NCI-H2029 treated with DMSO at 0.1 percent for 48 hours (cell line): ENCODE data around the gene VPS39.
"Not testable (repeated sequence)": the region's sequence is repeated elsewhere in the genome, so short reads cannot be mapped to it uniquely, and the experiment has no call there.

Experiments
- DNase-seq: peaks from one replicate; lab custom pipeline; 2025; lab: John Stamatoyannopoulos, UW

The VPS39 gene

DNA sequence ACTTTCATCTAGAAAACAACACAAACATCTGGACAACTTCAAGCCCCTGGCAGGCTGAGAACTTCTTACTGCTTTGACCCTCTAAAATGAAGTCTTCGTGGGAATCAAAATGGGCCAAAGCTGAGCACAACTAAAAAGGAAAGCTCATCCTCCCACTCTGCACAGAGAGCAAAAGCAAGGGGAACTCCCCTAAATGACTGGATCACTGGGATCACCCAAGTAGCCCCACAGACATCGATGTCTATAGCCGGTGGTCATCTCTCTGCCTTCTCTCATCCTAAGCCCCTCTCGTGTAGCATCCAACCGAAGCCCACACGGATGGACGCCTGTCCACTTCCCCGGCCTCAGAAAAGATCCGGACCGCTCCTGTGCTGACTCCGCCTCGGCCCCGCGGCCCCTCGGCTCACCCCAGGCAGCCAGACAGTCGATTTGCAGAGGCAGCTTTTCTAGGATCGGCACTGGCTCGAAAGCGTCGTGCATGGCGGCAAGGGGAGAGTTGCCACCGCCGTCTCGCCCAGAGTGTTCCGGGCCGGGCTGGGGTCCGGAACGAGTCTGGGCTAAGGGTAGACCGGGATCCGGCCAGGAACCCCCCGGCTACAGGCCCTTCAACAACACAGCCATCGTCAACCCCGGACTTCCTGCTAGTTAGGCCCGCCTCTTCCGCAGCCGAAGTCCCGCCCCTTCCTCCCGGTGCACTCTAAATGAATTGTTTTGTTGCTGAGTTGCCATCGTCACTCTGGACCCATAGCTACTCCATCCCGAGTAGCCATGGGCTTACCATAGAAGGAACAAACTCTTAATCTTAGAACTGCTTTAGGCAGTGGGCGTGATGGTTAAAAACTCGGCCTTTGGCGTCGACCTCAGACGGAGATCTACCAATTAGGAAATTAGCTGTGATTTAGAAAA lies at the start of gene VPS39:
VPS39 (minus strand) TSS at position 631 of the 906 bp plus-strand sequence; CDS start at position 480, 151 bp downstream.
- DNase-seq: peak; percentile 44

- DNase-seq: no peak
Observed at GRCh38 chr15:42253300-42253699, 45.2 kb upstream of the VPS39 start.

DNA sequence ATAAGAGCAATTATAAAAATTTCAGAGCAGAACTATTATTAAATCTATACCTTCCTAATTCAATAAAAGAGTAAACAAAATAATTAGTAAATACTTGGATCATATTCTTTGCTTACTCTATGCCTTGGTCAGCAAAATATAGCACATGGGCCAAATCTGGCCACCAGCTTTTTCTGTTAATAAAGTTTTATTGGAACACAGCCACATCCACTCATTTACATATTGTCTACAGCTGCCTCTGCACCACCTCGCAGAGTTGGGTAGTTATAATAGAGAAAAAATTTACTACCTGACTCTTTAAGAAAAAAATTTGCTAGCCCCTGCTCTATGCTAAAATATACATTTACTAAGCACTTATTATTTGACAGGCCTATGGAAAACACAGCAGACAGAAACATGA lies 32.7 kb upstream of the VPS39 start:
- no peak for DNase-seq

DNA sequence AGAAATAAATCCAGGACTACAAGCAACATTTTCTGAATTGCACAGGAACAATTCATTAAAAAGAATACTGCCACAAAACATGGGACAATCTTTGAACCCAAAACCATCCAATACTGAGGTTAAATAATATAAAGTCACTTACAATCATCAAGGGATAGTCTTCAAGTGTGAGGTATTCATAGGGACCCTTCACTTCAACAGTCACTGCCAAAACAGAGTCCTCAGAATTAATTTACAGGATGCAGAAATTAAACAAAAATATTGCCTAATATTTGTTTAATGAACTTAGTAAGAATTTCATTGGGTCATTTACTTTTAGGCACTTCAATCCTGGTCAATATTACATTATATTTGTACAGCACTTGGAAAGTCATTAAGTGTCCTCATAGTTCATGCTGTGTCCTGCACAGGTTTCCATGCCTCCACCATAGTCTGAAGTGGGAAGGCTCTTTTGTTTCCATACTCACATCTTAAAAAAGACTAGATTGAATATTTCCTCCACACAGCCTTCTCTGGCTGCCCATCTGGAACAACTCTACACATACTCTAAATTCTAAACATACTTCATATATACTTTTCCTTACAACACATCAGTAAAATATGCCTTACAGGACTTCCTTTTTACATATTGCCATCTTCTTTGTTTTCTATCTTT lies 31.6 kb upstream of the VPS39 start:
- DNase-seq: no peak

GRCh38 chr15:42233107-42233506 lies 25.0 kb upstream of the VPS39 start:
- no peak for DNase-seq

GRCh38 chr15:42232606-42233005 lies 24.5 kb upstream of the VPS39 start:
- no peak for DNase-seq

DNA sequence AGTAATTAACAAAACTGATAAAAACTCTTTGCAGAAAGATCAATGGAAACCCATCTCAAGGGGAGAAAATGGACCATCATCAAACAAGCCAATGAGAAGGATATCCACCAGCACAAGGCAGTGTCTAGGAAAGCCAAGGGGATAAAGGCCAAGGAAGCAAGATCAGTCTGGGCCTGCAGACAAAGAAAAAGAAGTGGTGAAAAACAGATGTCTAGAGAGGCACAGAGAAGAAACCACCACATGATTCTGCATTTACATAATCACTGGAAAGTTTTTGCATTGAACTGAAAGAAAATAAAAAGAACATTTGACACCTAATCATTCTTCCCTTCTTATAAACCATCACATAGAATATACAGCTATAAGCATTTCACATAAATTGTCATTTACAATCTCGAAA lies 23.0 kb upstream of the VPS39 start:
- no peak for DNase-seq

- DNase-seq: not testable (repeated sequence)
Observed at GRCh38 chr15:42228981-42229380, 20.9 kb upstream of the VPS39 start.

GRCh38 chr15:42228036-42228435 lies 19.9 kb upstream of the VPS39 start:
- DNase-seq: no peak

- no peak for DNase-seq
Observed at GRCh38 chr15:42226648-42227047, 18.5 kb upstream of the VPS39 start.

- DNase-seq: no peak
Observed at GRCh38 chr15:42220216-42220615, 12.1 kb upstream of the VPS39 start.

DNA sequence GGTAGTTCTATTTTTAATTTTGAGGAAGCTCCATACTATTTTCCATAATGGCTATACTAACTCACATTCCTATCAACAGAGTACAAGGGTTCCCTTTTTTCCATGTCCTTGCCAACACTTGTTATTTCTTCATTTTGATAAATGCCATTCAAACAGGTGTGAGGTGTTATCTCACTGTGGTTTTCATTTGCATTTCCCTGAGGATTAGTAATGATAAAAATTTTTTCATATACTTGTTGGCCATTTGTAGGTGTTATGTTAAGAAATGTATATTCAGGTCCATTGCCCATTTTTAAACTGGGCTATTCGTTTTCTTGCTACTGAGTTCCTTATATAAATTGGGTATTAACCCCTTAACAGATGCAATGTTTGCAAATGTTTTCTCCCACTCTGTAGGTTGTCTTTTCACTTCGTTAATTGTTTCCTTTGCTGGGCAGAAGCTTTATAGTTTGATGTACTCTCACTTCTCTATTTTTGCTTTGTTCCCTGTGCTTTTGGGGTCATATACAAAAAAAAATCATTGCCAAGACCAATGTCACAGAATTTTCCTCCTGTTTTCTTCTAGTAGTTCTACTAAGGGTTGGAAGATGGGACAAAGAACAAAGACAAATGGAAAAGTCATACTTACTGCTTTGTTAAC lies 11.0 kb upstream of the VPS39 start:
- DNase-seq: no peak

- no peak for DNase-seq
Observed at GRCh38 chr15:42217568-42217967, 9.5 kb upstream of the VPS39 start.

DNA sequence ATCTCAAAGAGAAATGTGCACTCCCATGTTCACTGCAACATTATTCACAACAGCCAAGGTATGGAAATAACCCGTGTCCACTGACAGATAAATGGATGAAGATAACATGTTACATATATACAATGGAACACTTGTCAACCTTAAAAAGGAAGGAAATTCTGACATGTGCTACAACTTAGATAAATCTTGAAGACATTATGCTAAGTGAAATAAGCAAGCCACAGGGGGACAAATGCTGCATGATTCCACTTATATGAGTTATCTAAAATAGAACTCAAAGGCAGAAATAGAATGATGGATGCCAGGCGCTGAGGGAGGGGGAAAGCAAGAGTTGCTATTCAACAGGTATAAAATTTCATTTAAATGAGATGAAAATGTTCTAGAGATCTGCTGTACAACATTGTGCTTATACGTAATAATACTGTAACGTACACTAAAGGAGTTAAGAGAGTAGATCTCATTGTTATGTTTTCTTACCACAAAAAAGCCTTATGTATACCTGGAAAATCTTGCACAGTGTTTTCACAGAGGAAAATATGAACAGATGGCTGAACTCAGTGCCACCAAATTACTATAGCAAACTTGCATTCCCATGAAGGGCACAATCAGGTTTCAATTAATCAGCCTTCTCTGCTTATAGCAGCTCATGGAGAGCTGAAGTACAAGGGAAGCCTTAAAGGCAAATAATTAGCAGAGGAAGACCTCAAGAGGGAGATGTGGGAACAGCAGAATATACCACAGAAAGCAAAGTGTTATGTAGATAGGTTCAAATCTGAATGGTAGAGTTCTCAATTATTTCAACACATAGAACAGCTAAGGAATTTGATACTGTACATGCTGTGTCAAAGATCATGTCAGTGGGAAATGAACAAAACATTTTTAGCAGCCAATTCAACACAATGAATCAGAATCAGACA lies 8.1 kb upstream of the VPS39 start:
- DNase-seq: no peak

- no peak for DNase-seq
Observed at GRCh38 chr15:42214600-42214999, 6.5 kb upstream of the VPS39 start.

DNA sequence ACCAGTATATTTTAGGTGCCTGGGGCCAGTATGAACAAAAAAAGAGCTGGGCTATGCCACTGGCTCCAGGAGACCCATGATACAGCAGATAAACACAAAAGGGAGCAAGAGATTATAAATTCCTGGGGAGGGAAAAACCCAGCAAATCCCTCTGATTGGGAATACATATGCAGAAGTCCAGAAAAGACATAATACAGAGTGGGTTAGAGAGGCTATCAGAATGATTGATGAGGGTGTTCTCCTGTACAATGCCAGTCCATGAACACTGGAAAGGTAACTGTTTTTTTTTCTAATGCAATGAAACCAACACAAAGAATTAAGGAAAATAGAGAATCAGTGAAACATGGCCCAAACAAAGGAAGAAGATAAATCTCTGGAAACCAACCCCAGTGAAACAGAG lies 5.4 kb upstream of the VPS39 start:
- DNase-seq: no peak

DNA sequence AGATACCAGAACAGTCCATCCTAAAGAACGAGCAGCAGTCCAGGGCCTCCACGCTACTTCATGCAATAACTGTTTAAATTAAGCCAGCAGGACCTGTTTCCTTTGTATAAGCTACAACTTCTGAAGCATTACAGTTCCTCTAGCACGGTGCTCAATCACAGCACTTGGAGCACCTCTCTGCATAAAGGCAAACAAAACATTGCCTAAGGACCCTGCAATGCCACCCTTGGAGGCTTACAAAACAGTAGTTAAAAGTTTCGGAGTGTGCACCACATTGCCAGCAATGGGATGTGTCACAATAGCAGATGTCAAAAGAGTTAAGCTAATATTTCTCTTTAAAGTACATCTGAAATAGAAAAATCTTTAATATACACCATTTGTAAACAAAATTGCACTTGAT lies 2.6 kb upstream of the VPS39 start:
- no peak for DNase-seq

DNA sequence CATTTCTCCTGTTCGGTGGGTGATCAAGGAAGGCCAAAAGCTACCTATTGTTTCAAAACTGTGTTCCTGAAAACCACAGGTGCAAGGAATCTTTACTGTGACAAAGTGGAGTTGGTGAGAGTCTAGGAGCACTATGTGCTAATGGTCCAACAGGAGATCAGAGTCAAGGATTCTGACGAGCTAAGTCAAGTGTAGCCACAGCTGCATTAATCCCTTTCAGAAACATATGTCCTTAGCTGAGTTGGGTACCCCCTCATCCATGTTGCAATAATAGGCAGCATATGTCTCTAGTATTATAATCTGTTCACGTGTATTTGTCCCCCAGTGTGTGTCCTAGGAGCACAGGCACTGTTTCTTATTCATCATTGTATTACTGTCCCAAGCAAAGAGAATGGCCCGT lies 1.7 kb downstream of the VPS39 start:
- no peak for DNase-seq

- no peak for DNase-seq
Observed at GRCh38 chr15:42203891-42204290, 4.2 kb downstream of the VPS39 start.

GRCh38 chr15:42202653-42203052 lies 5.5 kb downstream of the VPS39 start:
- DNase-seq: no peak

- no peak for DNase-seq
Observed at GRCh38 chr15:42201801-42202200, 6.3 kb downstream of the VPS39 start.

GRCh38 chr15:42199126-42199525 lies 9.0 kb downstream of the VPS39 start:
- DNase-seq: no peak
